Chondrocyte (in vitro differentiated cells): ENCODE results near the gene LOXHD1. TPM values are rescaled to one million over a fixed set of nuclear protein-coding genes. Genes with fewer than 3 reads are reported as not detected.

Source experiments
- DNase-seq: peaks from one replicate; pipeline ENCODE4 v3.0.0; 2021; ENCODE audit warnings: mixed read lengths, low spot score
- H3K27ac Mint-ChIP-seq: one replicate; pipeline ENCODE4 v1.8.0; 2021; ENCODE audit warnings: mild to moderate bottlenecking, moderate library complexity, mixed read lengths; ENCODE audit not compliant: unreplicated experiment
- H3K27me3 Mint-ChIP-seq: 2 replicates; pipeline ENCODE4 v1.8.0; 2021; ENCODE audit warnings: low read depth, mixed read lengths
- H3K36me3 Mint-ChIP-seq: 2 replicates; pipeline ENCODE4 v1.8.0; 2021; ENCODE audit warnings: low read depth, mixed read lengths
- H3K4me1 Mint-ChIP-seq: 2 replicates; pipeline ENCODE4 v1.8.0; 2021; ENCODE audit warnings: low read depth, mild to moderate bottlenecking, mixed read lengths
- H3K4me3 Mint-ChIP-seq: one replicate; pipeline ENCODE4 v1.8.0; 2021; ENCODE audit warnings: mild to moderate bottlenecking, moderate library complexity, mixed read lengths; ENCODE audit not compliant: unreplicated experiment
- H3K9me3 Mint-ChIP-seq: 2 replicates; pipeline ENCODE4 v1.8.0; 2021; ENCODE audit warnings: low read depth, mixed read lengths
- total RNA-seq: library from RNA; stranded (reverse); gene quantifications from 3 replicates; pipeline ENCODE4 v1.2.1, GENCODE V29; 2021
- TF ChIP-seq, protein P1 (sequence below): fragments of 200-600 bp; sonication (generic); IDR thresholded peaks from 2 replicates; pipeline ENCODE4 v1.5.0; 2021; ENCODE audit warnings: antibody characterized with exemption, mild to moderate bottlenecking, moderate library complexity

LOXHD1 gene
- total RNA-seq, 1 donor from 2014 or later: not detected

DNA sequence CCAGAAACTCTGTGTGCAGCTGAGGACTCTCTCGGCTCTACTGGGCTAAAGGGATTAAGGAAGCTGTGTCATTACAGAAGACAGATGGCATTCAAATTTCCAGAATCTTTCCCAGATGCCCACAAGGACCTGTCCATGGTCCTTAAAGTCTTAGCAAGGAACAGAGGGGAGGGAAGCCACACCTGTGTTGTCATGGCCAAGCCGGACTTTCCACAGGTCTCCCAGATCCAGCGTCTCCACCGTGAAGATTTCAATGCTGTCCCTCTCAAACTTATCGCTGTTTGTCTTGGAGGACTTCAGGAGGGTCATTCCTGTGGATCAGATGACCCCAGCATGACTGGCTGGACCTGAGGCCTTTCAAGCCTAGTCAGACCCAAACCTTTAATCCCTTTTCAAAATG is 114.5 kb downstream of the LOXHD1 start:
- Mint-ChIP-seq H3K27me3 (peaks cover 10% of the 10 kb centered on the region), H3K36me3 (no peaks in the 10 kb centered on the region), H3K4me1 (no peaks in the 10 kb centered on the region), H3K27ac (no peak overlapping the region), H3K4me3 (no peak overlapping the region), H3K9me3 (peaks cover 5% of the 10 kb centered on the region)
- no peak for DNase-seq
- TF ChIP-seq, protein P1, sequence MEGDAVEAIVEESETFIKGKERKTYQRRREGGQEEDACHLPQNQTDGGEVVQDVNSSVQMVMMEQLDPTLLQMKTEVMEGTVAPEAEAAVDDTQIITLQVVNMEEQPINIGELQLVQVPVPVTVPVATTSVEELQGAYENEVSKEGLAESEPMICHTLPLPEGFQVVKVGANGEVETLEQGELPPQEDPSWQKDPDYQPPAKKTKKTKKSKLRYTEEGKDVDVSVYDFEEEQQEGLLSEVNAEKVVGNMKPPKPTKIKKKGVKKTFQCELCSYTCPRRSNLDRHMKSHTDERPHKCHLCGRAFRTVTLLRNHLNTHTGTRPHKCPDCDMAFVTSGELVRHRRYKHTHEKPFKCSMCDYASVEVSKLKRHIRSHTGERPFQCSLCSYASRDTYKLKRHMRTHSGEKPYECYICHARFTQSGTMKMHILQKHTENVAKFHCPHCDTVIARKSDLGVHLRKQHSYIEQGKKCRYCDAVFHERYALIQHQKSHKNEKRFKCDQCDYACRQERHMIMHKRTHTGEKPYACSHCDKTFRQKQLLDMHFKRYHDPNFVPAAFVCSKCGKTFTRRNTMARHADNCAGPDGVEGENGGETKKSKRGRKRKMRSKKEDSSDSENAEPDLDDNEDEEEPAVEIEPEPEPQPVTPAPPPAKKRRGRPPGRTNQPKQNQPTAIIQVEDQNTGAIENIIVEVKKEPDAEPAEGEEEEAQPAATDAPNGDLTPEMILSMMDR: no peak

DNA sequence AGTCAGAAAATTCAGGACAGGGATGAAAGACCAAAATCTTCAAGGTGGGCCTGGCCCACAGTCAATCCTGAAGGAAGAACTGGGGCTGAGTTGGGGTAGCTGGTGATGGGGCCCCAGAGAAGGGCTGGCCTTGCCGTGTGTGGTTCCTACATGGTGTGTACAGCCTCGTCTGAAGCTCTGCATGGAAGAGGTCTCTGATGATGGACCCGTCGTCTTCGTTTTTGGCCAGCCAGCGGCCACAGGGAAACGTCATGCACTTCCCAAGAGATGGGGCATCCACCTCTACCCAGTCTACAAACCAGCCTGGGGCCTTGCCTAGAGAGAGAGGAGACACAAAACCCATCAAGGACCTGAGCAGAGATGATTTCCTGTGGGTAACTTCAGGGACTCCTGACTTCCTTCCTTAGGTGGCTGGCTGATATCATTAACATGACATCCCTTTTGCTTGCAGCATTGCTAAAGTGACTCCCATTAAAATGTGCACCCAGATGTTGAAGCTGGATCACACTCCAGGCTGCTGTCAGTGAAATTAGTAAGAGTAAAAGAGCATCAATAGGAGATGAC is 115.3 kb downstream of the LOXHD1 start:
- H3K4me1 Mint-ChIP-seq: no peaks in the 10 kb centered on the region
- peaks cover 16% of the 10 kb centered on the region for H3K27me3 Mint-ChIP-seq
- no peak overlapping the region for H3K4me3 Mint-ChIP-seq
- no peaks in the 10 kb centered on the region for H3K36me3 Mint-ChIP-seq
- peaks cover 5% of the 10 kb centered on the region for H3K9me3 Mint-ChIP-seq
- TF ChIP-seq, protein P1: no peak
- no peak overlapping the region for H3K27ac Mint-ChIP-seq
- no peak for DNase-seq

DNA sequence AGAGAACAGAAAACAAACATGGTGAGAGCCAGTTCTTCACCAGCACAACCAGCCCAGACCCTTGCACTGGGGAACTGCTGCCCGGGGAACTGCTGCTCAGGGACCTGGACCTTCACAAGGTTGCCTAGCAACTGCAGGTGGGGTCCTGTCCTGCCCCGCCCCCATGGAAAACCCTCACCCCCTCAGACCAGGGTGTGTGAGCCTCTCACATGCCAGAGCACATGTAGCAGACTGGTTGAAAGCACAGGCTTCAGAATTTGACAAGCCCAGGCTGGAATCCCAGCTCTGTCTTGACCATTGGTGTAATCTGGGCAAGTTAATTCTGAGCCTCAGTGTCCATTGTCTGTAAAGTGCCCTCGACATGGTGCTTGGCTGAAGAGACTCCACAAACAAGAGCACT is 118.6 kb downstream of the LOXHD1 start:
- TF ChIP-seq, protein P1: no peak
- Mint-ChIP-seq H3K4me1 (no peaks in the 10 kb centered on the region), H3K36me3 (no peaks in the 10 kb centered on the region), H3K27ac (no peak overlapping the region), H3K27me3 (peaks cover 20% of the 10 kb centered on the region), H3K9me3 (no peaks in the 10 kb centered on the region), H3K4me3 (no peak overlapping the region)
- DNase-seq: no peak

DNA sequence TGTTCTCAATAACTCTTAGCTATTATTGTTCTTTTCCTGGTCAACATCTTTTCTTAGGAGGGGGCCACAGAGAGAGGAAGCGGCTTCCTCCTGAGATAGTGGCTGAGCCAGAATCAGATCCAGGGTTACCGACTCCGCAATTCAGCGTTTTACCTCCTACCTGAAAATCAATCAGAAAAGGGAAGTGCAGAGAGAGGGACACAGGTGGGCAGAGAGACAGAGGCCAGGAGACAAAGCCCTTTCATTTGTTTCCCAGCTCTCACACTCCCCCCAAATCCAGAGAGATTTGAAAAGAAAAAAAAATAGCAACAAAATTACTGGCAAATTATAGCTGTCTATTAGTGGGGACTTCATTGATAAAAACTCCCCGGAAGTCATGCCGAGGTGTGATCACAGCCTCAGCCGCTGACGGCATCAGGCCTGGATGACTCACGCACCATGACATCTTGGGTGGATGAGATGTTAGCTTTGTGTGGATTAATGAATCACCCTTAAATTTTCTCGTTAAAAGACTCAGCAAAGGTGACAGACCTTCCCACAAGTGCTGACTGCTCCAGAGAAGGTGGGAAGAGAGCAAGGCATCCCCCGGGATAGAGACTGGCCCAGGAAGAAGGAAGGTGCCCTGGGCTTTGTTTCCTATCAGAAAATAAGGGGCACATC is 120.7 kb downstream of the LOXHD1 start:
- H3K4me1 Mint-ChIP-seq: no peaks in the 10 kb centered on the region
- H3K27ac Mint-ChIP-seq: no peak overlapping the region
- H3K36me3 Mint-ChIP-seq: no peaks in the 10 kb centered on the region
- H3K4me3 Mint-ChIP-seq: no peak overlapping the region
- TF ChIP-seq, protein P1: no peak
- peaks cover 26% of the 10 kb centered on the region for H3K27me3 Mint-ChIP-seq
- no peak for DNase-seq
- H3K9me3 Mint-ChIP-seq: no peaks in the 10 kb centered on the region

DNA sequence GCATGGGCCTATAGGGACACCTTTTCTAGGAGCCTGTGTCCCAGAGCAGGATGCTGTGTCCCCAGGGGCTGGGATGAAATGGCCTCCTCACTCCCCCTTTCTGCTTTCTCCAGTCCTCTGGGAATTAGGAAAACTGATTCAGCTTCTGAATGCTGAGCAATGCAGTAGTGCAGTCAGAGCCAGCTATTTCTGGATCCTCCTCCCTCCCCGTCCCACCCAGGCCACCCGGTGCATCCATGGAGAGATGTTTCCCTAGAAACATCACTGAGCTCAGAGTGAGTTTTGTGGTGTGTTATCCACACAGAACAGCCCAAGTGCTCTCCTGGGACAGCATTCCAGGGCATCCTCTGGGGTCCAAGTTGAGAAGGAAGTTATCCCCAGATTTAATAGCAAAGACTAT is 125.5 kb downstream of the LOXHD1 start:
- Mint-ChIP-seq H3K27me3 (peaks cover 29% of the 10 kb centered on the region), H3K4me3 (no peak overlapping the region), H3K4me1 (no peaks in the 10 kb centered on the region), H3K9me3 (no peaks in the 10 kb centered on the region), H3K27ac (no peak overlapping the region), H3K36me3 (no peaks in the 10 kb centered on the region)
- DNase-seq: no peak
- TF ChIP-seq, protein P1: no peak
